K562 (cell line): ENCODE measurements around the gene CAMSAP3. TPM values are rescaled to one million over a fixed set of nuclear protein-coding genes. Genes with fewer than 3 reads are reported as not detected.

Experiments
- ARNT ChIP-seq, 2 experiments: fragments of 450-650 bp; IDR thresholded peaks; 2 replicates each; pipeline ENCODE4 v1.6.1; 2016; ENCODE audit warnings: mild to moderate bottlenecking in 1 of 2
- ELF4 ChIP-seq: fragments of 450-650 bp; formaldehyde crosslinking; IDR thresholded peaks from 2 replicates; pipeline ENCODE4 v1.4.0; 2022; ENCODE audit warnings: missing genetic modification characterization
- EP400 ChIP-seq: fragments of 450-650 bp; IDR thresholded peaks from 2 replicates; pipeline ENCODE4 v1.6.1; 2017; ENCODE audit warnings: antibody characterized with exemption, mild to moderate bottlenecking, moderate library complexity
- HNRNPLL ChIP-seq: fragments of 200-400 bp; formaldehyde crosslinking; IDR thresholded peaks from 2 replicates; pipeline ENCODE4 v1.6.1; 2017; ENCODE audit warnings: low read length, low read depth, mild to moderate bottlenecking; ENCODE audit not compliant: poor library complexity, severe bottlenecking
- MCM5 ChIP-seq: fragments of 450-650 bp; IDR thresholded peaks from 2 replicates; pipeline ENCODE4 v1.6.1; 2016; ENCODE audit warnings: low read depth
- MTA1 ChIP-seq: fragments of 450-650 bp; IDR thresholded peaks from 2 replicates; pipeline ENCODE4 v1.6.1; 2017; ENCODE audit warnings: borderline replicate concordance
- POLR2H ChIP-seq: IDR thresholded peaks from 2 replicates; pipeline ENCODE4 v1.6.1; 2016; ENCODE audit warnings: missing genetic modification characterization, low read depth, mild to moderate bottlenecking, control low read depth, missing compliant biosample characterization, moderate library complexity
- RNF2 ChIP-seq: sonication (generic); IDR thresholded peaks from 2 replicates; pipeline ENCODE4 v1.6.1; 2016
- SIN3B ChIP-seq: fragments of 450-650 bp; IDR thresholded peaks from 2 replicates; pipeline ENCODE4 v1.6.1; 2017; ENCODE audit warnings: low read depth, mild to moderate bottlenecking, moderate library complexity
- SREBF1 ChIP-seq: fragments of 150-350 bp; IDR thresholded peaks from 2 replicates; pipeline ENCODE4 v1.6.1; 2014; ENCODE audit warnings: antibody characterized with exemption, low read depth, low read length, borderline replicate concordance
- ZNF695 ChIP-seq: fragments of 450-650 bp; formaldehyde crosslinking; IDR thresholded peaks from 2 replicates; pipeline ENCODE4 v1.4.0; 2020; ENCODE audit warnings: mild to moderate bottlenecking, moderate library complexity
- polyA plus RNA-seq, 8 experiments: library from polyadenylated mRNA; depleted of rRNA in 4 of 8; stranded (reverse) in 5 of 8; unstranded in 3 of 8; fragments of >200 nt; fragmentation: Nextera tagmentation in 2 of 8; fragmentation: Illumina TruSeq in 1 of 8; extraction: Ambion mirVana in 2 of 8; extraction: Trizol in 1 of 8; gene quantifications; 2 replicates each; pipeline versions ENCODE4 v1.2.1 to v1.2.3, GENCODE V29; 2011 to 2014; ENCODE audit warnings: inconsistent platforms in 1 of 8, missing spikeins in 1 of 8
- total RNA-seq, 7 experiments: library from RNA; depleted of rRNA in 6 of 7; stranded (reverse); fragments of >200 nt in 6 of 7; fragmentation: Illumina TruSeq in 2 of 7; extraction: Trizol in 2 of 7; gene quantifications; 2 replicates each; pipeline versions ENCODE4 v1.2.1 to v1.2.3, GENCODE V29; 2011 to 2021; ENCODE audit warnings: low replicate concordance in 1 of 7
- TF ChIP-seq, protein P1 (sequence below): sonication (generic); formaldehyde crosslinking; IDR thresholded peaks from 2 replicates; pipeline ENCODE4 v1.8.1; 2022; ENCODE audit warnings: missing genetic modification reagents
- TF ChIP-seq, protein P2 (sequence below): IDR thresholded peaks from 2 replicates; pipeline ENCODE4 v1.6.1; 2014; ENCODE audit warnings: antibody characterized with exemption
- TF ChIP-seq, protein P3 (sequence below): fragments of 250-450 bp; sonication (Bioruptor Pico); IDR thresholded peaks from 2 replicates; pipeline ENCODE4 v1.5.1; 2021; ENCODE audit warnings: mild to moderate bottlenecking
- TF ChIP-seq, protein P4 (sequence below): fragments of 450-650 bp; formaldehyde crosslinking; IDR thresholded peaks from 2 replicates; pipeline ENCODE4 v1.4.0; 2020; ENCODE audit warnings: mild to moderate bottlenecking, moderate library complexity

CAMSAP3 gene
- total and polyA plus RNA-seq, 9 of the 15 experiments (the other 6 are each of a cell fraction or from before 2014, with no cell fraction given) = 0.01 to 0.89 (median 0.22) TPM; not detected in 1

DNA sequence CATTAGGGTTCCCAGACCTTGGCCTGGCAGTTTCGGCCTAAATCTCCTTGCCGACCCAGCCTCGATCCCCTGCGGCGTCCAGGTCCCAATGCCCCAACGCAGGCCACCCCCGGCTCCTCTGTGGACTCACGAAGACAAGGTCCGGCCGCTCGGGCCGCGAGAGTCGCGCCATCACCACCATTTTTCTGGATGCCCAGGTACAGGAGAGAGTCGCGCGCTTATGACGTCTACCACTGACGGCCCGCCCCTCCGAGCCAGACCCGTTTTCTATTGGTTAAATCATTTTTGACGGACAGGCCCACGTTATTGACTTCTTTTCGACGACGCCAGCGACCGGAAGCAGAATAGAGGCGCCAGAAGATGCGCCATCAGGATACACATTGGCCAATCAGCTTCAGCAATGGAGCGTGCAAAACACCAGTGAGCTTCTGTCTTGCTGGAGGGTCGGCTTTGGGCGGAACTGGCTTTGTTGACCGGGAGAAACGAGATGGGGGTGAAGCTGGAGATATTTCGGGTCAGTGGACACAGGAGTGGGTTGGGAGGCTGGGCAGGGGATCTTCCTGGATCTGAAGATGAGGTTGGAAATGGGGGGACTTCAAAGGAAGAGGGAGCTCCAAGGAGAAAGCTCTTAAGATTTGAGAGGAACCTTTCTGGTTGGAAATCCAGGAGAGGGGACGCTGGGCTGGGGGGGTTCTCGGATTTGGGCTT is 33.8 kb downstream of the CAMSAP3 start, which contains the start of the genes PET100 and XAB2 (continued):
- TF ChIP-seq POLR2H (tag) = peak; percentile 38
- TF ChIP-seq ARNT (IDR thresholded peaks at IDR 0.05) = peak in 1 of 2 experiments; percentile 49; a peak in 1 of 4 replicates
- TF ChIP-seq ELF4 (CRISPR knock-in tag) = peak; percentile 66
- TF ChIP-seq MCM5 = no peak
- no peak for TF ChIP-seq ZNF695
- no peak for TF ChIP-seq HNRNPLL
- TF ChIP-seq EP400 = peak; percentile 93
- no peak for TF ChIP-seq RNF2
- TF ChIP-seq, protein P1, sequence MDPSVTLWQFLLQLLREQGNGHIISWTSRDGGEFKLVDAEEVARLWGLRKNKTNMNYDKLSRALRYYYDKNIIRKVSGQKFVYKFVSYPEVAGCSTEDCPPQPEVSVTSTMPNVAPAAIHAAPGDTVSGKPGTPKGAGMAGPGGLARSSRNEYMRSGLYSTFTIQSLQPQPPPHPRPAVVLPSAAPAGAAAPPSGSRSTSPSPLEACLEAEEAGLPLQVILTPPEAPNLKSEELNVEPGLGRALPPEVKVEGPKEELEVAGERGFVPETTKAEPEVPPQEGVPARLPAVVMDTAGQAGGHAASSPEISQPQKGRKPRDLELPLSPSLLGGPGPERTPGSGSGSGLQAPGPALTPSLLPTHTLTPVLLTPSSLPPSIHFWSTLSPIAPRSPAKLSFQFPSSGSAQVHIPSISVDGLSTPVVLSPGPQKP (CRISPR knock-in tag) = no peak
- TF ChIP-seq, protein P2, sequence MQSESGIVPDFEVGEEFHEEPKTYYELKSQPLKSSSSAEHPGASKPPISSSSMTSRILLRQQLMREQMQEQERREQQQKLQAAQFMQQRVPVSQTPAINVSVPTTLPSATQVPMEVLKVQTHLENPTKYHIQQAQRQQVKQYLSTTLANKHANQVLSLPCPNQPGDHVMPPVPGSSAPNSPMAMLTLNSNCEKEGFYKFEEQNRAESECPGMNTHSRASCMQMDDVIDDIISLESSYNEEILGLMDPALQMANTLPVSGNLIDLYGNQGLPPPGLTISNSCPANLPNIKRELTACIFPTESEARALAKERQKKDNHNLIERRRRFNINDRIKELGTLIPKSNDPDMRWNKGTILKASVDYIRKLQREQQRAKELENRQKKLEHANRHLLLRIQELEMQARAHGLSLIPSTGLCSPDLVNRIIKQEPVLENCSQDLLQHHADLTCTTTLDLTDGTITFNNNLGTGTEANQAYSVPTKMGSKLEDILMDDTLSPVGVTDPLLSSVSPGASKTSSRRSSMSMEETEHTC = no peak
- TF ChIP-seq SIN3B = peak; percentile 98
- TF ChIP-seq, protein P3, sequence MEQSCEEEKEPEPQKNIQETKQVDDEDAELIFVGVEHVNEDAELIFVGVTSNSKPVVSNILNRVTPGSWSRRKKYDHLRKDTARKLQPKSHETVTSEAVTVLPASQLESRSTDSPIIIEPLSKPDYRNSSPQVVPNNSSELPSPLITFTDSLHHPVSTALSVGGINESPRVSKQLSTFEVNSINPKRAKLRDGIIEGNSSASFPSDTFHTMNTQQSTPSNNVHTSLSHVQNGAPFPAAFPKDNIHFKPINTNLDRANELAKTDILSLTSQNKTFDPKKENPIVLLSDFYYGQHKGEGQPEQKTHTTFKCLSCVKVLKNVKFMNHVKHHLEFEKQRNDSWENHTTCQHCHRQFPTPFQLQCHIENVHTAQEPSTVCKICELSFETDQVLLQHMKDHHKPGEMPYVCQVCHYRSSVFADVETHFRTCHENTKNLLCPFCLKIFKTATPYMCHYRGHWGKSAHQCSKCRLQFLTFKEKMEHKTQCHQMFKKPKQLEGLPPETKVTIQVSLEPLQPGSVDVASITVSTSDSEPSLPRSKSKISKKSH = no peak
- TF ChIP-seq SREBF1 = 0 out of 2 replicates have a peak, but pooled peaks have one; percentile 31
- peak; percentile 99 for TF ChIP-seq MTA1
- TF ChIP-seq, protein P4, sequence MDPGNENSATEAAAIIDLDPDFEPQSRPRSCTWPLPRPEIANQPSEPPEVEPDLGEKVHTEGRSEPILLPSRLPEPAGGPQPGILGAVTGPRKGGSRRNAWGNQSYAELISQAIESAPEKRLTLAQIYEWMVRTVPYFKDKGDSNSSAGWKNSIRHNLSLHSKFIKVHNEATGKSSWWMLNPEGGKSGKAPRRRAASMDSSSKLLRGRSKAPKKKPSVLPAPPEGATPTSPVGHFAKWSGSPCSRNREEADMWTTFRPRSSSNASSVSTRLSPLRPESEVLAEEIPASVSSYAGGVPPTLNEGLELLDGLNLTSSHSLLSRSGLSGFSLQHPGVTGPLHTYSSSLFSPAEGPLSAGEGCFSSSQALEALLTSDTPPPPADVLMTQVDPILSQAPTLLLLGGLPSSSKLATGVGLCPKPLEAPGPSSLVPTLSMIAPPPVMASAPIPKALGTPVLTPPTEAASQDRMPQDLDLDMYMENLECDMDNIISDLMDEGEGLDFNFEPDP (CRISPR knock-in tag) = no peak
